ENCODE results near the gene TRIM17.

Gene TRIM17

DNA sequence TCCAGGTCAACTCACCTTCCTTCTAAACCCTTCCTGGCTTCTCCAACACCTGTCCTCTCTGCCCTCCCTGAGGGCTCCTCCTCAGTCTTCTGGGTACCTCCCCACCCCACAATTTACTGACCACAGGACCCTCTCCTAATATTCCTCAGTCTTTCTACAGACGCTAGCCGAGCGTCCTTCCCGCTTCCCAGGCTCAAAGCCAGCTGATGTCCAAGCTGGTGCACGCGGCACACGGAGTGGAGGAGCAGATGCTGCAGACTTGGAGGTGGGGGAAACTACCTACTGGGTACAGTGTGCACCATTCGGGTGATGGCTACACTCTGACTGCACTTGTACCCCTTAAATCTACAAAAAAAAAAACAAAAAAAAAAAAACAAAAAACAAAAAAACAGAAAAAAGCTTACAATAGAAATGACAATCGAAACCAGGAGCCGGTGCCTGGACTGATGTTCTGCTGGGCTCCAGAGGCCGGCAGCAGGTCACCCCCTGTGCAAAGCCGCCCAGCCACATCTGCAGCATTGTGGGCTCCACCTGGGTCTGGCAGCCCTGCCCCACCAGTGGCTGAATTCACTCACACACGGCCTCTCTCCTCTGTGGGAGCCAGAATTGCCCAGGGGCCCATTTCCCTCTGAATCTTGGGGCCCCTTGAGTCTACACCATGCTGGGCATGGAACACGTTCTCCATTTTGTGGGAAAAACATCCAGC is 17.0 kb downstream of the TRIM17 start:
- no peak for DNase-seq

DNA sequence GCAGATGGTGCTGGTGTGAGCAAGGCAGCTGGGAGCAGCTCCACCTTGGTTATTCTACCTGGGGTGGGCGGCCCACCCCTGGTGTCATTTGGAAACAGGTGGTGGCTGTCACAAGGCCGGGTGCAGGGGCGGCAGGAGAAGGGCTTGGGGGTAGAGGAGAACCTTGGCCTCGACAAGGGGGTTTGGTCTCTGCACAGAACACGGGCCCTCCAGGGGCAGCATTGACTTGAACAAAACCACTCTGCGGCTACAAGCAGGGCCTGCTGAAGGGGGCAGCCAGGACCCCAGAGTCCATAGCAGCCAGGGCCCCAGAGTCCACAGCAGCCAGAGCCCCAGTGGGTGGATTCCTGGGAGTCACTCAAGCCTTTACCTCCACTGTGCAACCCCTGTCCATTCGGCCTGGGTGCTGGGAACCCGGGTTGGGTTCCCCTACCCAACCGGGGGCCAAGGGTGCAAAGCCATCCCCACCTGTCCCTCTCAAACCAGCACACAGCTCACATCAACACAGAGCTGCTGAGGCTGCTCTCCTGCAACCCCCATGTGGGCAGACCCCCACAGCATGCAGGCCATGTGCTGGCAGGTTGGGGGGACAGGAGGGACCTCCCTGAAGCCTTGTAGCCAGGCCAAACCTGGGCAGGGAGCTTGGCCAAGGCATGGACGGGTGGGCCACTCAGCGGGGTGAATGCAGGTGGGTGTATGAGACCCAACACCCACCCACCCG is 17.8 kb downstream of the TRIM17 start:
- no peak for DNase-seq

DNA sequence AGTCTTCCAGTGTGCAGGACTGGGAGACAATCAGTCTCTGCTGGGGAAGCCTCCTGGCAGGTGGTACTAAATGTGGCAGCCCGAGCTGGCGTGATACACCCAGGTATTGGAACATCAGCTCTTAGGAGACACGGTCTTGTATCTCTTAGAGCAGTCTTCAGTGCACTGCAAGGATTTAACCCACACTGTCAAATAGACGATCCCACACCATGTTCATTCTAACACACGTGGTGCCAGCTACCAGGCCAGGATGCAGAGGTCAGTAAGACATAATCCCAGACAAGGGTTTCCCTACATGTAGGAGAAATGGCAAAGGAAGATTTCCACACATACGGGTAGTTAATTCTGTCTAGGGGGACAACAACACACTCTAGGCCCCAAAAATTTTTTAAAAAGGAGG is 18.7 kb downstream of the TRIM17 start:
- DNase-seq: no peak

DNA sequence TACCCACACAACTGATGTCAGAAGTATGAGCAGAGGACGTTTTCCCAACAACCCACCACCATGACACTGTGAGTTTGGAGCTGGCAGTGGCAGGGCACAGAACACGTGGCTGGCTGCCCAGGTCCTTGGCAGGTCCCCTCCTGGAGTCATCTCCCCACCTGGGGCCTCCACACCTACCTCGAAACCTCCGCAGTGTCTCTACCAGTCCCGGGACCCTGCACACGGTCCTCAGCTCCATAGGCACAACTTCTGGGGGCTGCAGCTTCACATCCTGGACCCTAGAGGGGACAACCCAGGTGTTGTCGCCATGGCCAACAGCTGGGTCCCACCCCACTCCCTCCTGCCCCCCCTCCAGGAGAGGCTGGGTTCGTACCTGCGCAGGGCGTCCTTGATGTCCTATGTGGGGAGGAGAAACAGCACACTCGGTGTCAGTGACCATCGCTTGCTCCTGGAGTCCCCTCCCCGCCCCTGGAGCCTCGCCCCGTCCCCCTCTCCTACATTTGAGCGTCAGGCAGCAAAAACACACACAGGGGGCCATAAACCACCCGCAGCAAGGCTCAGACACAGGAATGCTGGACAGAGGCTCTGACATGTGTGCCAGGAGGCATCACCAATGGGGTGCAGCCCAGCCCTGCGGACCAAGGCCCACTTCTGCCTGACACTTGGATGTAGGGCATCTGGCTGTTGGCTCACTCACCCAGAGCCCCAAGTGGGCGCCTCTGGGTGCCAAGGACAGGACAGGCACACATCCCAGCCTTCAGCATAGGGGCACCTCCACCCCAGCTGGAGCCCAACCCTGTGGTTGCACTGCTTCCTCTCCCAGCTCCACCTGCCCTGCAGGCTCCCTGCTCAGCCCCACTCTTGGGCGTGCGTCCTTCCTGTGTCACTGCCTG is 19.6 kb downstream of the TRIM17 start:
- DNase-seq: no peak

DNA sequence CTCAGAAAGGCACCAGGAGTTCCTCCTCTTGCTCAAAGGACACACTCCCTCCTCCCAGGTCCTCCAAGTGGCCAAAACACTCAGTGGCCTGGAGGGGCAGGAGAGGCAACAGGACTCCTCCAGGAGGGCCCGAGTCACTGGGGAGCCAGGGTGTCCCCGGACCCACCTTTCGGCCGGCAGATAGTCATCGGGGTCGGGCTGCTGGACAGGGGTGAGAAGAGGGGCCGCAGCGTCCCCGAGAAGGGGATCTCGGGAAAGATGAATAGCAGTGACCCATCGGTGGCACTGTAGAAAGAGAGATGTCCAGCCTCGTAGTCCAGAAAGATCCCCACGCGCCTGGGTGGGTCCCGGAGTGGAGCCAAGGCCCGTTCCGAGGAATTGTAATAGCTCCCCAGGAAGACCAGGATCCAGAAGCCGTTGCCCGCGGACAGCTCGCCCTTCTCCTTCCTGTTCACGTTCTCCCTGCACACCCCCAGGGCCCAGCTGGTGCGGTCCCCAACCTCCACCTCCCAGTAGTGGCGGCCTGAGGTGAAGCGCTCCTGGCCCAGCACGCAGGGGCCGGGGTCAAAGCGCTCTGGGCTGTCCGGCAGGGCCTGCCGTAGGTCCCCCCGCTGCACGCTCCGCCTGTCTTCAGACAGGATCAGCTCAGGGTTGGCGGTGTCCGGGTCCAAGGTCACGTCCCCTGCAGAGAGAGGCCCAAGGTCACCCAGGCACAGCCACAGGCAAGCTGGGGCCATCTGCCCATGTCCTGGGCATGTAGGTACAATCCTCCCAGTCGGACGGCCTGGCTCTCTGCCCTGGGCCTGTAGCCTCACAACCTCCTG is 21.9 kb downstream of the TRIM17 start:
- DNase-seq: peak; percentile 13

DNA sequence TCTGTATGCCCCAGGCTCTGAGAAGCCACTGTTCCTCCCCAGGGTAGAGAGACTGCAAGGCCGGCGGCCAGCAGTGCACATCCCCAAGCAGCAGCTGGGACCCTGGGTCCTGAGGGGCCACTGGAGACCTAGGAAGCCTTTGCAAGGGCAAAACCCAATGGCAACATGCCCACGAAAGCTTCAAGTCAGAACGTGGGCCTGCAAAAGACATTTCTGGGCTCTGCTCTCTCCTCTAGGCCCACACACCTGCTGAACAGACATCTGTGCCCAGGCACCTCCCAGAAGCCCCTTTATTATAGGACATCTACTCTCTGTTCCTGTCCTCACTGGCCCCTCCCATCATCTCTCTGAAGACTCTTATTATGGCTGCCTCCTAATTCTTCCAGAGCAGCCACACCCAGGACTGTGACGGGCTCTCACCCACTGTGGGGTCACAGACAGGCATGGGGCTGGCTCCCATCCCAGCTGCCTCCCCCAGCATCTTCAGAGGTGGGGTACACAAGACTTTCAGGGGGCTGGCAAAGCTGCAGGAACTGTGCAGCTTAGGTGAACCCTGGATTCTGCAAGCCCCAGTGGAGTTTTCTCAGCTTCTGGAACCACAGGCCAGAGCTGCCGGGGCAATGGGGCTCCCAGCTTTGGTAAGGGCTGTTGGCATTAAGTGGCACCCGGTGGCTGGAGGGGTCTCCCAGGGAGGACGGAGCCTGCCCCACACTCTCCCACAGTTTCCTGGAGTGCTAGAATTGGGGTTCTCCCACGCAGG is 22.7 kb downstream of the TRIM17 start:
- DNase-seq: peak; percentile 12

DNA sequence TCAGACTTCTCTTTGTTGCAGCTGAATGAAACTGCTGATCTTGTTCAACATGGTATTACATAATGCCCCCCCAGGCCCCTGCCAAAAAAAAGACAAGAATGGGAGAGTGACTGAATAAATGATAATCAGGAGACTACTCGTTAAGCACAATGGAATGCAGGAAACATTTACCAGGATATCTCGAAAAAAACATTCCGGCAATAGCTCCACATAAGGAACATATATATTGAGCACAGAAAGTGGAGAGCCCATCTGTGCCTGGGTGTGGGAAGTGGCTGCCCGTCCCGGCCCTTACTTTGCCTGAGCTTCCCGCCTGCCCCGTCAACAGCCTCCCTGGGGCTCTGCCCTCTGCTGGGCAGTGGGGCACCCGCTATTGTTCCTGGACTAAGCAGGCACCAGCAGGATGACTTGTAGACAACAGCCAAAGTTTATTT is 23.4 kb downstream of the TRIM17 start:
- peak; percentile 18 for DNase-seq

DNA sequence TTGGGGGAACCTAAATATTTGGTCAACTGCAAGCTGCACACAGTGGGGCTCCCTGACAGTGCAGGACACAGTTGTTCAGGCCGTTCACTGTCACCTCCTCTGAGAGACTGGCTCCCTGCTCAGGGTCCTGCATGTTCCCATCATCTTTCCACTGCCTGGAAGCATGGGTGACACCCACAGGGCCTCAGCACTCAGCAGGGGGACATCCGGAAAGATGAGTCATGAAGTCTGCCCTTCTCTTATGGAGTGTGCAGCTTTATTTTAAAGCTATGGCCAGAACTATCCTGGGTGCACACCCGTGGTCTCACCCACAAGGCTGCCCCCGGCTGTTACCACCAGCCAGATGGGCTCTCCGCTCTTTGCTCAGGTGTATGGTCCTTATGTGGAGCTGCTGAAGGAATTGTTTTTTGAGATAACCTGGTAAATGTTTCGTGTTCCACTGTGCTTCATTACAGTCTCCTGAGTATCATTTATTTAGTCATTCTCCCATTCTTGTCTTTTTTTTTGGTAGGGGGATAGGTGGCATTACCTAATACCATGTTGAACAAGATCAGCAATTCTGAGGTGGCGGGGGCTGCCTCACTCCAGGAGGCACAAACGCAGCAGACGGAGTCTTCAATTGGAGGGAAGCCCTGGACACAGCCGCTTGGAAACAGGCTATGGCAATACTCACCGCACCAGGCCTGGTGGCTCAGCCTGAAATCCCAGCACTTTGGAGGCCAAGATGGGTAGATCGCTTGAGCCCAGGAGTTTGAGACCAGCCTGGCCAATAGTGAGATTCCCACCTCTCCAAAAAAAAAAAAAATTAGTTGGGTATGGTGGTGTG is 24.3 kb downstream of the TRIM17 start:
- DNase-seq: peak; percentile 10

DNA sequence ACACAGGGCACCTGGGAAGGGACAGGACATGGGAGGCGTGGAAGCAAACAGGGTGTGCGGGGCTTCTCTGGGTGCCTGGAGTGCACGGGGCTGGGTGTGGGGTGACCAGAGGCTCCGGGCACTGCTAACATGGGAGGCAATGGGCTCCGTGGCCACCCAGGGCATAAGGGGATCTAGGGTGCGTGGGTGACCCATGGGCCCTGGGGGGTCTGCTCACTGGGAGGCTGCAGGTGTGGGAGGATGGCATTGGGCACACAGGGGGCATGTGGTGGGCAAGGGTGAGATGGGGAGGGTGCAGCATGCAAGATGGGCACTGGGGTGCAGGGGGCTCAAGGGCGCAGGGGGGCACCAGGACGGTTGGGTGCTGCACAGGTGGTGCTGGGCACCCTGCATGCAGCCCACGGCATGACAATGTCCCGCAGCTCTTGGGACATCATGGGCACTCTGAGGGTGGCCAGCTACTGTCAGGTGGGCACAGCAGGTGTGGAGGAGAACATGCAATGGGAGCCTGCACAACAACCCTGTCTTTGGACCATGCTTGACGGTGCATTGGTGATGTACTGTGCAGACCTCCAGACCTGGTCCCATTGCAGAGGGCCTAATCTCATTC is 25.1 kb downstream of the TRIM17 start:
- peak; percentile 13 for DNase-seq

DNA sequence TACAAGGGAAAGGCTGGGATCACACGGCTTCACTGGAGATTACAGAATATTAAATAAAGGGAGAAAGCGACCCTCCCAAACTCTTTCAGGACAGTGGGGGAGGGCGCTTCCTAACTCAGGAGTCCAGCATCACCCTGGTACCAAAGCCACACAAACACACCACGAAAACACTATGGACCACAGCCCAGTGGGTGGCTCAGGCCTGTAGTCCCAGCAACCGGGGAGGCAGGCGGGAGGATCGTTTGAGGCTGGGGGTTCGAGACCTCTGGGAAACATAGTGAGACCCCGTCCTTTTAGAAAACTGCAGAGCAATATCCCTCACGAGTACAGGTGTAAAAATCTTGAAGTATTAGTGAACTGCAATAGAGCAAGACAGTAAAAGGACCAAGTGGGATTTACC is 26.0 kb downstream of the TRIM17 start:
- DNase-seq: peak; percentile 5

DNA sequence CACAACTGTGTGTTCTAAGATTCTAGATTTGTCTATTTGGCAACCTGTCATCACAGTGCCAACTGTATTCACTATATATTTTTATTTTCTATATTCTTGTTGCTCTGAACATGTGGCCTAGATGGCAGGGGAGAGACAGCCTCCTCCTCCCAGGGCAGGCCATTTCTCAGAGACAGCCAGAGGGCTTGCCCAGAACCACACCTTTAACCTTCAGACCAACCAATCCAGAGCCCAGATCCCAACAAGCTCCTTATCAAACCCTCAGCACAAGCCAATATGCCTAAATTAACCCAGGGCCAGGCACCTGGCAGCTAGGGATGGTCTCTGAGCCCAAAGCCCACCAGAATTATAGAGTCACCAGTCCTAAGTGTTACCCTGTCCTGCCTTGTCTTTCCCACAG is 29.3 kb downstream of the TRIM17 start:
- DNase-seq: no peak

DNA sequence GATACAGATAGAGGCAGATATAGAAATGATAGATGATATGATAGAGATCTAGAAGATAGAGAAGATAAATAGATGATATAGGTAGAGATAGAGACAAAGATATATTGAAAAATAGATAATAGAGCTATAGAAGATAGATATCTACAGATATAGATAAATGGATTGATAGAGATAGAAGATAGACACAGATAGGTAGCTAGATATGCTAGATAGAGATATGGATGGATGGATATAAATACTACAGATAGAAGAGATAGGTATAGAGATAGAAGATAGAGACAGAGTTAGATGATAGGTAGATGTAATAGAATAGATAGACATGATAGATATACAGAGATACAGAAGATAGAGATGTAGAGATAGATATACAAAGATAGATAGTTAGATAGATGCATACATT is 31.4 kb downstream of the TRIM17 start:
- no peak for DNase-seq

DNA sequence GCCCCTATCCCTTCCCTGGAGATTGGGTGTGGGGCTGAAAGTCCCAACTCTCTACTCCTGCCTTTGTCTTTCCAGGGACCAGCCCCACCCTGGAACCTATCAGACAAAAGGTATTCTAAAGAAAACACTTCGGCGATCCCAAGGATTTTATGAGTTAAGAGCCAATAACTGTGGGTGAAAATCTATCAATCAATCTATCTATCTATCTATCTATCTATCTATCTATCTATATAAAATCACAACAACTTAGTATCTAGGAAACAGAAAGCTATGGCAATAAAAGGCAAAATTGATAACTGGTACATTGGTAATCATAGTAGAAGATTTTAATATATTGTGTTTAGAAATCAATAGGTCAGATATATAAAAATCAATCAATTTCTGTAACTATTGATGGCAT is 32.9 kb downstream of the TRIM17 start:
- DNase-seq: no peak

DNA sequence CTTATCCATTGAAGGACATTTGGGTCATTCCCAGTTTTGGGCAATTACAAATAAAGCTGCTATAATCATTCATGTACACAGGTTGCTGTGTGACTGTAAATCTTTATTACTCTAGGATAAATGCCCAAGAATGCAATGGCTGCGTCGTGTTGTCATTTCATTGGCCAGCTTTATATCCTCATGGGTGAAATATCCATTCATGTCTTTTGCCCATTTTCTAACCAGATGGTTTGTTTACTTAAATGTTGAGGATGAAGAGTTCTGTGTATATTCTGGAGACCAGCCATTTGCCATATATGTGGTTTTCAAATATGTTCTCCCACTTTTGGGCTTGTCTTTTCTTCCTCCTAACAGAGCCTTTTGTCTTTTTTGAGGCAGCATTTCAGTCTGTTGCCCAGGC is 35.3 kb downstream of the TRIM17 start:
- no peak for DNase-seq

DNA sequence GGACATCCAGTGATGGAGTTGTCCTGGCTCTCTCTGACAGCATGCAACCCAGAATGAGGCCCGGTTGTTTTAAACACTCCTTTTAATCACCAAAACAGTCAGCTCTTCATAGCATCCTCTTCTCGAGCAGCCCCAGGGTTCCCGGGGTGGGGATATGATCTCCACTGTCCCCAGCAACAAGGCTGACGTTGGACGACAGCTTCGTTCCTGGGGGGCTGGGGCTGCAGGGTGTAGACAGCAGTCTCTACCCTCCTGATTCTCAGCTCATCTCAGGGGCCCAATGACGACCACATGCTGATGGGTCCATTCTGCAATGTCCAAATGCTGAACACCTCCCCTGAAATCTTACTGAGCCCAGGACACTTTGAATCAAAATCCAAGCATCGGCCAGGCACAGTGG is 37.0 kb downstream of the TRIM17 start:
- DNase-seq: peak; percentile 14

DNA sequence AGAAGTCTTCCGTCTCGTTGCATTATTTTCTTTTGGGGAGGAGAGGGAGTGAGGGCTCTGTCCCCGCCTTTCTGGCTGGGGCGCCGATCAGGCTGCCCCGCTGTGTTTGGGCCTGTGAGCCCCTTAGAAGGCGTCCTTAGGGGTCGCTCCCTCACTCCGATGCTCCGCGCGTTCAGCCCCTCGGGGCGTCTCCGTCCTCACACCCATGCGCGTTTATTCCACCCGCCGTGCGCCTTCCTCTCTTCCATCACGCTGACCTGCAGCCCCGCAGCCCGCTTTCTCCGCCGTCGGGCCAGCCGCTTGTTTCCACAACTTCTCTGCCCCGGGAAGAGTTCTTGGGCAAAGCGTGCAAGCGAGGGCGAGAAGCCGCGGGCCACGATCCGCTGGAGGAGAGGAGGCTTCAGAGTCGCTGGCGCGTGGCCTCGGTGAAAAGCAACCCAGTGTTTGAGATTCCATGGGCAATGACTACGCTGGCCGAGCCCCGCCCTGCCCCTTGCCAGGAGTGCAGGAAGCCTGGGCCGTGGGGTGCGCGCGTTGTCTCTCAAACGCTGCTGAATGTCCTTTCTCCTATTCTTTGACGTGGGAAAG is 37.7 kb downstream of the TRIM17 start:
- DNase-seq: peak; percentile 42

DNA sequence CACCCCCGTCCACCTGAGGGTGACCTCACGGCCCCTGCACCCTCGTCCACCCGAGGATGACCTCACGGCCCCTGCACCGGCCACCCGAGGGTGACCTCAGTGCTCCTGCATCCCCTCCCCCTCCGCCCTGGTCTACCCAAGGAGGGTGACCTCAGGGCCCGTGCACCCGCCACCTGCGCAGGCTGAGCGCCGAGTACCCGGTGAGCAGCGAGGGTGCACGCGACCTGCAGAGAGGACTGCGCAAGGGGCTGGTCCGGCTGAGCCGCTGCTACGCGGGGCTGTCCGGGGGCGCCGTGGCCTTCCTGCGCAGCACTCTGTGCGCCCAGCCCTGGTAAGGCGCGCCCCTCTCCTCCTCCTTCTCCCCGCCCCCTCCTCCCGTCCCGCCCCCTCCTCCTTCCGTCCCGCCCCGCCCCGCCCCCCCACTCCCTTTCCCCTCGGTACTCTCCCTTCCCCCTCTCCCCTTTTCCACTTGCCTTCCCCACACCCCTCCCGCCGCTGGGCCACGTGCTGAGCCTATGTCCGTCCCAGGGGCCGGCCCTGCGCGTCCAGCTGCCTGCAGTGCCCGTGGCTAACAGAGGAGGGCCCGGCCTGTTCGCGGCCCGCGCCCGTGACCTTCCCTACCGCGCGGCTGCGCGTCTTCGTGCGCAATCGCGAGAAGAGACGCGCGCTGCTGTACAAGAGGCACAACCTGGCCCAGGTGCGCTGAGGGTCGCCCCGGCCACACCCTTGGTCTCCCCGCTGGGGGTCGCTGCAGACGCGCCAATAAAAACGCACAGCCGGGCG is 38.4 kb downstream of the TRIM17 start:
- peak; percentile 90 for DNase-seq

DNA sequence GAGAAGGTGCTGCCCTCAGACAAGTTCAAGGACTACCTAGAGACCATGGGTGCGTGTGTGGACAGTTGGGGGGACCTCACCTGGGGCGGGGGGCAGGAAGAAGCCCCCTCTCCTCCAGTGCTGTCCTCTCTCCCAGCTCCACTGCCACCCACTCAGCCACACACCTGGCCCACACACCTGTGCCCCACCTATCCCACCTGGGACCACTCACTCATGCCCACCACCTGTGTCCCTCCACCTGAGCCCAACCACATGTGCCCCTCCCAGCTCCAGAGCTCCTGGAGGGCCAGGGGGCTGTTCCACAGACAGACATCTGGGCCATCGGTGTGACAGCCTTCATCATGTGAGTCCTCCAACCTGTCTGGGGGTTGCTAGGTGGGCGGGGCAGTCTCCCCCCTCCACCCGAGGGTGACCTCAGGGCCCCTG is 39.0 kb downstream of the TRIM17 start:
- DNase-seq: no peak
